Activated CD4-positive, alpha-beta T cell treated with anti-CD3 and anti-CD28 coated beads, Interleukin-2, amount 50 U/mL, for 16 hours (primary cell): Measurements from ENCODE around the gene SLC46A3.

Source experiments
- DNase-seq: peaks from one replicate; pipeline ENCODE4 v3.0.0-alpha.2; 2020

Gene SLC46A3

DNA sequence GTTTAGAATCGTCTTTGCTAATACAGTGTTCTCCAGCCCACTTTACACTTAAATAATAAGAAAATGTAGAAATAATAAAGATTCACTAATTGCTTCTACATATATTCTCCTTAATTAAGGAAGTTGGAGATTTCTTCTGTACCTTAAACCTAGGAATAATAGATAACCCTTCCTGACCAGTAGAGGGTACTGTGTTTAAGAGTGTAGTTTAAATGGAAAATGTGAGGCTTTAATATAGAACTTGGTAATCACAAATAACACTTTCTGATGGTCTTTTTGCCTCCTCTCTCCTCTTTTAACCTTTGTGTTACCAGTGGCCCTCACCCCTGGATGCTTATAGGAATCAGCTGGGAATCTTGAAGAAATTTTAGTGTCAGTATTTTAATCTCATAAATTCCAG, 39.1 kb downstream of the SLC46A3 start:
- no peak for DNase-seq

DNA sequence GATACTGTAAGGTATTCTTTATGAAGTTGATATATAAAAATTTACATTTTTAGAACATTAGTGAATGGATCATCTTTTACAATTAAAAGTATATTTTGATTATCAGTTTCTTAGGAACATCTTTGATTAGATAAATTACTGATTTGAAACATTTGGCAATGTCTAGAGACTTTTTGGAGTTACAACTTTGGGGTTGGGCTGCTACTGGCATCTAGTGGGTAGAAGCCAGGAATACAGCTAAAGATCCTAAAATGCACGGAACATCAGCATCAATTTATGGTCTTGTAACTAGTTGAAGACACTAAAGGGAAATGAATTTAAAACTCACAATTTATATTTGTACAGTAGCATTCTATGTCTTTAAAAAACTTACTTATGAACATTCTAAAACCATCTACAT, 40.0 kb downstream of the SLC46A3 start:
- DNase-seq, result no peak

GRCh38 chr13:28671126-28671792, 47.5 kb downstream of the SLC46A3 start:
- no peak for DNase-seq

- DNase-seq, result no peak
Observed at GRCh38 chr13:28666897-28667488, 51.8 kb downstream of the SLC46A3 start.

GRCh38 chr13:28659621-28659970, 59.2 kb downstream of the SLC46A3 start:
- DNase-seq, result peak; percentile 71

- DNase-seq, result peak; percentile 92
Observed at GRCh38 chr13:28658796-28659620, 59.8 kb downstream of the SLC46A3 start, which contains the start of gene POMP. Gene POMP (plus strand): TSS chr13:28659130. CDS start chr13:28659185, 55 bp downstream.

- no peak for DNase-seq
Observed at GRCh38 chr13:28658539-28658795, 60.3 kb downstream of the SLC46A3 start.

GRCh38 chr13:28657784-28658538, 60.8 kb downstream of the SLC46A3 start:
- no peak for DNase-seq

DNA sequence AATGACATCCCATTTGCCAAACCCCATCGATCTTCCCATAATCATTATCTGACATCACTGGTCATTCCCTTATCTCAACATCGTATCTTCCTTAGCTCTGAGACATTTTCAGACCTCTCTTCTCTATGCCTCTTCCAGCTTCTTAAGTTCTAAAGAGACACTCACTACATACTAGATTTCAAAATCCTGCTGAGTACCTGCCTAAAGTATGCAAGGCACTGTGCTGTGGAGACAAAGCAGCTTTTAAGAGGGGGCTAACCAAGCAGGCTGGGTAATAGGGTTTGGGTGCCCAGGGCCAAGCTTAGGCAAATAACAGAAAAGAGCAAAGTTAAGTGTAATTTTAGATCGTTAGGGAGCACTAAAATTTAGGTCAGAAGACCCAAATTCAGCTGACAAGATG, 63.2 kb downstream of the SLC46A3 start:
- DNase-seq, result no peak

GRCh38 chr13:28654276-28654675, 64.5 kb downstream of the SLC46A3 start:
- no peak for DNase-seq

- DNase-seq, result no peak
Observed at GRCh38 chr13:28653111-28653510, 65.7 kb downstream of the SLC46A3 start.

GRCh38 chr13:28651810-28652401, 66.9 kb downstream of the SLC46A3 start:
- DNase-seq, result no peak

DNA sequence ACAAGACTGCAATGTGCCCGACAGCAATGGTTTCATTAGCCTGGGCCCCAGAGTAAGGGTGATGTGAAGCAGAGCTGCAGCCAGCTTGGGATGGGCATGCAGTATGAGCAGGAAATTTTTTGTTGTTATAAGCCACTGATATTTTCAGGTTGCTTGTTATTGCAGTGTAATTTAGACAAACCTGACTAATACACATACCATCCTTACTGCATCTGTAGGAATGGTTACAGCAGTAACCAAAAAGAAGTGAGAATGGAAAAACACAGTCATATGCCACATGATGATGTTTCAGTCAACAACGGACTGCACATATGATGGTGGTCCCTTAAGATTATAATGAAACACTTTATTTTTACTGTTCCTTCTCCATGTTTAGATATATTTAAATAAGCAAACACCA, 68.5 kb downstream of the SLC46A3 start:
- DNase-seq, result peak; percentile 43
